ENCODE results near the gene MORC2. TPM values are rescaled to one million over a fixed set of nuclear protein-coding genes. Genes with fewer than 3 reads are reported as not detected.
A peak's percentile ranks its signal among the peaks of the same experiment; 100 is the strongest.

Gene MORC2
- total RNA-seq = 47.4 and 49.0 TPM in 2 replicates

DNA sequence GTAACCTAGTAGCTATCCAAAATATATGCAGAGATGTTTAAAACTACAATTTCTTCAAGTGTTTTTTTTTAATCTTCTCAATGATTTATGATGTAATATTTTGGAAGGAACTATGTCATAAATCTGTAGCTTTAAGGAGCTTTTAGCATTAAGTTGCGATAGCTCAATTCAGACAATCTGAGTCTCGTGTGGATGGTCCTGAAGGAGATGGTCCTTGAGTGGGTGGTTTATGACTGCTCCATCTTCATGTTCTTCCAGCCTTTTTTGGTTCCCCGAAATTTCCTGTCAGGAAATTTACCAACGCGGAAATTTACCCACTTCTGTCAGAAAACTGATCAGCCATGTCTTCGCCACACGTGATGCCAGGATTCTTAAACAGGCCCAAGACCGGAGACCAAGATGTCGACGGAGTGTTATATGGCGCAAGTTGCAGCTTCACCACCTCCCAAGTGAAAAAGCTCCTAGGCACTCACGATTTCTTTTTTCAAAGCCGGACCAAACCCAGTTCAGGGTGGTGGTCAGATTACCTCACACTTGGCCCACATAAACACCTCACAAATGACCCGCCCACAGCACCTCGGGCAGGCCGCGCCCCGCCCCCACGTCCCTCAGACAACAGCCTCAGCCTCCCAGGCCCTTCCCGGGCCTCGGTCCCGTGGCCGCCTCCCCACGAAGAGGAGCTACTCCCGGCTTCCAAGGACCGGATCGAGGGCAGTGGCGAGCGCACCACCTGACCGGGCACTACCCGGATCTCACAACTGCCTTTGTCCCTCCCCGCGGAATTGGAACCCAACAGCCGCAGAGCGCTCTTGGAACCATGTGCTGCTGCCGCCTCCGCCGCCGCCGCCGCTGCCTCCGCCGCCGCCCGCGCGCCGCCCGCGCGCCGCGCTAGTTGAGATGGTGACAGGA is at the start of gene MORC2:
TSS of gene MORC2 (minus strand) at position 760 of the 909 bp plus-strand sequence. CDS start 885 bp downstream, outside the sequence.
- H3K36me3 Mint-ChIP-seq (ENCODE audit: low read depth) = peaks cover 69% of the 10 kb centered on the region
- H3K4me3 Mint-ChIP-seq = peak within 1 kb of the TSS; percentile 91
- peak within 1 kb of the TSS; percentile 96 for H3K27ac Mint-ChIP-seq
- no peaks in the 10 kb centered on the region for H3K27me3 Mint-ChIP-seq (ENCODE audit: insufficient read depth)
- peaks cover 26% of the 10 kb centered on the region for H3K9me3 Mint-ChIP-seq
- peaks cover 66% of the 10 kb centered on the region for H3K4me1 Mint-ChIP-seq (ENCODE audit: low read depth)
- intact Hi-C loops (cut with micrococcal nuclease) = loop anchor here (10.0 kb wide), 2 partner anchors 247 to 427 kb away; partner anchors contain the start of genes DRG1 and LIMK2
- no peak for DNase-seq (ENCODE audit: low spot score)

DNA sequence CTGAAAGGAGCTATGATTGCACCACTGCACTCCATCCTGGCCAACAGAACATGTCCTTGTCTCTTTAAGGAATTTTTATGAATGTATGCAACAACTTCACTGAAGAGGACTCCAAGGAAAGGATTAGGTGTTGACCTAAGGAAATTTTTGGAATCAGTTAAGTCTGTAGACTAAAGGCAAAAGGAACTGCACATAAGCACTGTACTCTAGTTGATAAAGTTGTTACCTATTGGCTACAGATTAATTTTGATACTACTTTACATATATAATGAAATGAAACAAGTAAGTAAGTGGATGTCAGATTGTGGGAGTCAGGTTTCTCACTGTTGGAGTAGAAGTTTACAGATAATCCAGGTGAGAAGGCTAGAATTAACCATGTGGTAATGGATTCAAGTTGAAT is 37.0 kb upstream of the MORC2 start:
- no peak overlapping the region for H3K4me3 Mint-ChIP-seq
- intact Hi-C loops (cut with micrococcal nuclease) = no loop called here
- H3K27me3 Mint-ChIP-seq (ENCODE audit: insufficient read depth) = peaks cover 3% of the 10 kb centered on the region
- no peaks in the 10 kb centered on the region for H3K36me3 Mint-ChIP-seq (ENCODE audit: low read depth)
- H3K27ac Mint-ChIP-seq = no peak overlapping the region
- no peak for DNase-seq (ENCODE audit: low spot score)
- H3K4me1 Mint-ChIP-seq (ENCODE audit: low read depth) = no peaks in the 10 kb centered on the region
- H3K9me3 Mint-ChIP-seq = peaks cover 10% of the 10 kb centered on the region

DNA sequence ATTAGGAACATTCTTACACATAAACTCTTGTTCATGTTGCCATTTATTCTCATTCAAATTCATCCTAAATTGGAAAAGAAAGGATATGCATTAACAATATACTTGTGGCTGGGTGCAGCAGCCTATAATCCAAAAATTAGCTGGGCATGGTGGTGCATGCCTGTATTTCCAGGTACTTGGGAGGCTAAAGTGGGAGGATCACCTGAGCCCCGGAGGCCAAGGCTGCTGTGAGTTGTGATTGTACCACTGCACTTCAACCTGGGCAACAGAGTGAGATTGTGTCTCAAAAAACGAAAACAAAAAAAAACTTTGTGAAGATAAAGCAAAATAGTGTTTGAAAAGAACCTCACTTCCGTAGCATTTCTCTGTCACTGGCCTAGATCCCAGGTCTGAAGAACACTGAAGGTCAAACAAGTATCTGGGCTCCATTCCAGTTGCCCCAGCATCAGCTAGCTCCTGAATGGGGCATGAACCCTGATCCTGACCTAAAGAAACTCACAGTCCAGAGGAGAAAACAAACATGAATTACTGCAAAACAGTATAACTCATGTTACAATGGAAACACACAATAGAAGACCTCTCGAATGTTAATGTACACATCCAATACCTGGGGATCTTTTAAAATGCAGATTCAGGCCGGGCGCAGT is 32.7 kb upstream of the MORC2 start:
- peaks cover 3% of the 10 kb centered on the region for H3K27me3 Mint-ChIP-seq (ENCODE audit: insufficient read depth)
- H3K4me3 Mint-ChIP-seq = no peak overlapping the region
- peaks cover 10% of the 10 kb centered on the region for H3K9me3 Mint-ChIP-seq
- no peaks in the 10 kb centered on the region for H3K4me1 Mint-ChIP-seq (ENCODE audit: low read depth)
- no peaks in the 10 kb centered on the region for H3K36me3 Mint-ChIP-seq (ENCODE audit: low read depth)
- H3K27ac Mint-ChIP-seq = no peak overlapping the region
- intact Hi-C loops (cut with micrococcal nuclease) = no loop called here
- no peak for DNase-seq (ENCODE audit: low spot score)

GRCh38 chr22:30998329-30998728 is 29.8 kb upstream of the MORC2 start:
- Mint-ChIP-seq H3K27me3 (ENCODE audit: insufficient read depth) (peaks cover 7% of the 10 kb centered on the region), H3K4me1 (ENCODE audit: low read depth) (no peaks in the 10 kb centered on the region), H3K4me3 (no peak overlapping the region), H3K9me3 (no peaks in the 10 kb centered on the region), H3K27ac (no peak overlapping the region), H3K36me3 (ENCODE audit: low read depth) (no peaks in the 10 kb centered on the region)
- intact Hi-C loops (cut with micrococcal nuclease) = no loop called here
- no peak for DNase-seq (ENCODE audit: low spot score)

- Mint-ChIP-seq H3K36me3 (ENCODE audit: low read depth) (no peaks in the 10 kb centered on the region), H3K27me3 (ENCODE audit: insufficient read depth) (peaks cover 9% of the 10 kb centered on the region), H3K4me1 (ENCODE audit: low read depth) (no peaks in the 10 kb centered on the region), H3K4me3 (no peak overlapping the region), H3K27ac (no peak overlapping the region), H3K9me3 (peaks cover 4% of the 10 kb centered on the region)
- no peak for DNase-seq (ENCODE audit: low spot score)
- intact Hi-C loops (cut with micrococcal nuclease) = no loop called here
Observed at GRCh38 chr22:30996462-30996861, 27.9 kb upstream of the MORC2 start.

GRCh38 chr22:30994960-30995359 is 26.4 kb upstream of the MORC2 start:
- no peak overlapping the region for H3K4me3 Mint-ChIP-seq
- no peak overlapping the region for H3K27ac Mint-ChIP-seq
- no peaks in the 10 kb centered on the region for H3K4me1 Mint-ChIP-seq (ENCODE audit: low read depth)
- intact Hi-C loops (cut with micrococcal nuclease) = no loop called here
- peaks cover 9% of the 10 kb centered on the region for H3K27me3 Mint-ChIP-seq (ENCODE audit: insufficient read depth)
- no peaks in the 10 kb centered on the region for H3K36me3 Mint-ChIP-seq (ENCODE audit: low read depth)
- DNase-seq (ENCODE audit: low spot score) = no peak
- peaks cover 8% of the 10 kb centered on the region for H3K9me3 Mint-ChIP-seq

DNA sequence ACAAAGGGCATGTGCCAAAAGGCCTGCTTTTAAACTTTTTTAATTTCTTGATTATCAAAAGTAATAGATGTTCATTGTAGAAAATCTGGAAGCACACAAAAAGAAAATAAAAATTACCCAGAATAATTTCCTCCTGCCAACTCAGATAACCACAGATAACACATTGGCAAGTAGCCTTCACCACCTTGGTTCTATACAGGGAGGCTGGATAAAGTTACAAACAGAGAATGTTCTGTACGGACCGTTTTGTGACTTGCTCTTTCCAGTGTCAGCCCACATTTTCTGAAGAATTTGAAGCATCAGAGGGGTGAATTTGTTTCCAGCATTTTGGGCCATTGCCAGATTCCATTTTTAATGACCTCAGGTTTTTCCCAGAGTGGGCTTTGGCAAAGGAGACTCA is 24.0 kb upstream of the MORC2 start:
- Mint-ChIP-seq H3K4me1 (ENCODE audit: low read depth) (no peaks in the 10 kb centered on the region), H3K36me3 (ENCODE audit: low read depth) (no peaks in the 10 kb centered on the region), H3K27ac (no peak overlapping the region), H3K4me3 (no peak overlapping the region), H3K9me3 (peaks cover 13% of the 10 kb centered on the region), H3K27me3 (ENCODE audit: insufficient read depth) (peaks cover 9% of the 10 kb centered on the region)
- DNase-seq (ENCODE audit: low spot score) = no peak
- intact Hi-C loops (cut with micrococcal nuclease) = no loop called here

DNA sequence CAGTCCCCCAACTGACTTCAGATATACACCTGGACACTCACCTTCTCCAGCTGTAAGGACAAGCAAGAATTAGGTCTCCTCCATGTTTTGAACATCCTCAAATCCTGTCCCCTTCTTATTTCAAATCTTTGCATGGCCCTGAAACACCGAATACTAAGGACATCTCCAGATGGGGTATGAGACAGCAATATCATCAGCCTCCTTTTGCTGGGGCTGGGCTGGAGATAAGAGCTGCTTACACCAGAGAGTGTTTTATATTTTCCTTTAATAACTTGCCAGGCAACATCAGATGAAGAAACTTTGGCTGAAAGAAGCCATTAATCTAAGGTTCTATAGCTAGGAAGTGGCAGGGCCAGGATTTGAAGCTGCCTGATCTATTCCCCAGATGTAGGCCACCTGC is 22.1 kb upstream of the MORC2 start:
- Mint-ChIP-seq H3K4me1 (ENCODE audit: low read depth) (no peaks in the 10 kb centered on the region), H3K27me3 (ENCODE audit: insufficient read depth) (peaks cover 9% of the 10 kb centered on the region), H3K27ac (no peak overlapping the region), H3K36me3 (ENCODE audit: low read depth) (no peaks in the 10 kb centered on the region), H3K4me3 (no peak overlapping the region), H3K9me3 (peaks cover 13% of the 10 kb centered on the region)
- intact Hi-C loops (cut with micrococcal nuclease) = no loop called here
- no peak for DNase-seq (ENCODE audit: low spot score)

GRCh38 chr22:30989474-30989873 is 20.9 kb upstream of the MORC2 start:
- intact Hi-C loops (cut with micrococcal nuclease) = no loop called here
- Mint-ChIP-seq H3K4me1 (ENCODE audit: low read depth) (no peaks in the 10 kb centered on the region), H3K4me3 (no peak overlapping the region), H3K27me3 (ENCODE audit: insufficient read depth) (peaks cover 5% of the 10 kb centered on the region), H3K9me3 (peaks cover 14% of the 10 kb centered on the region), H3K27ac (no peak overlapping the region), H3K36me3 (ENCODE audit: low read depth) (no peaks in the 10 kb centered on the region)
- no peak for DNase-seq (ENCODE audit: low spot score)

DNA sequence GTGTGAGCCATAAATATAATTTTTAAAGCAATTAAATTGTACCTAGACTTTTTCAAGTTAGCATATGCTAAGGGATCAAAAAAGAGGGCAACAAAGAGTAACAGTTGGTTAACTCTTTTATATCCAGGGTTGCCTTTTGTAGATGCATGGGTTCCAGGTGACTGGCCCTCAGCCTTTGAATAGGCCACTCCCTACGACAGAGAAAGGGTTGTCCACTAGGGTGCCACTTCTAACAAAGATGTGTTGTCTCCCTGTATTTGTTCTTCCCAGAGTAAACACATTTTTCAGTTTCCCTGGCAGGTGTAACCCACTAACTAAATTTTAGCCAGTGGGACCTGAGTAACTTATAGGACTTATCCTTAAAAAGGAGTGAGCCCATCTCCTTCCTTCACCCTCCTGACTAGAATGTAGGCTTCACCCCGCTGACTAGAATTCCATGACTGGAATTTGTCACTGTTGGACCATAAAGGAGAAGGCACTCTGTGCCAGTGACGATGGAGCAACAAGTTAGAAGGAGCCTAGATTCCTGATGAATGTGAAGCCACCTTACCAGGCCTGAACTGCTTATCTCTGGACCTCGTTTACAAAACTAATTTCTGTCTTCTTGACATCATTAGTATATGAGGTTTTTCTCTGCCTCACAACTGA is 17.1 kb upstream of the MORC2 start:
- no peaks in the 10 kb centered on the region for H3K4me1 Mint-ChIP-seq (ENCODE audit: low read depth)
- no peak overlapping the region for H3K27ac Mint-ChIP-seq
- H3K27me3 Mint-ChIP-seq (ENCODE audit: insufficient read depth) = no peaks in the 10 kb centered on the region
- H3K4me3 Mint-ChIP-seq = no peak overlapping the region
- intact Hi-C loops (cut with micrococcal nuclease) = no loop called here
- no peak for DNase-seq (ENCODE audit: low spot score)
- H3K9me3 Mint-ChIP-seq = peaks cover 12% of the 10 kb centered on the region
- H3K36me3 Mint-ChIP-seq (ENCODE audit: low read depth) = no peaks in the 10 kb centered on the region

DNA sequence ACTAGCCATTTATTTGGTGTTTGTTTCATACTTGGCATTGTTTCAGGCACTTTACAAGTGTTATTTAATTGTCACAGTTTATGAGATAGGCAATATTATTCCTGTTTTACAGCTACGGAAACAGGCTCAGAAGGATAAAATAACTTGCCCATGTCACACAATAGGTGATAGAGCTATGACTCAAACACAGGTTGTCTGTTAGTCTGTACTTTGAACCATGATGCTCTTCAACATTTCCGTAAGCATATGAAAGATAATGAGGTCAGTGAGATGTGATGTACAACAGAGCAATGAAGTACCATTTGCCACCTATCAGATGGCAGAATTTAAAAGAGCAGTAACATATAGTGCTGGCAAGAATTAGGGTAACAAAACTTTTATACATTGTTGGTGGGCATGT is 15.7 kb upstream of the MORC2 start:
- no peak overlapping the region for H3K4me3 Mint-ChIP-seq
- H3K36me3 Mint-ChIP-seq (ENCODE audit: low read depth) = peaks cover 4% of the 10 kb centered on the region
- peaks cover 14% of the 10 kb centered on the region for H3K9me3 Mint-ChIP-seq
- no peaks in the 10 kb centered on the region for H3K27me3 Mint-ChIP-seq (ENCODE audit: insufficient read depth)
- intact Hi-C loops (cut with micrococcal nuclease) = no loop called here
- no peak for DNase-seq (ENCODE audit: low spot score)
- H3K4me1 Mint-ChIP-seq (ENCODE audit: low read depth) = peaks cover 5% of the 10 kb centered on the region
- no peak overlapping the region for H3K27ac Mint-ChIP-seq

DNA sequence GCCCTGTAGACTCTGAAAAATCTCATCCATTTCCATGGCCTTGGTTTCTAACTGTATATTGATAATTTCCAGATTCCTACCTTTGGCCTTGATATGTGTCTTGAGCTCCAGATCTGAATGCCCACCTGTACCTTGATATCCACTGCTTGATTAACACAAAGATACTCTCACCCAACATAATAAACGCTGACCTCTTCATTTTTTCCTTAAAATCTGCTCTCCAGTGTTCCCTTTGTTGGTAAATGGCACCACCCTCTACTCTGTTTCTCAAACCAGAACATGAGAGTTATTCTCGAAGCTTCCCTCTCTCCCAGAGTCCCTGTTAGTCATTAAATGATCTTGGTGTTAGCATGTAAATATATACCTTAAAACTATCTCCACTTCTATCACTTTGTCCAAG is 13.9 kb upstream of the MORC2 start:
- no peak overlapping the region for H3K4me3 Mint-ChIP-seq
- peaks cover 15% of the 10 kb centered on the region for H3K36me3 Mint-ChIP-seq (ENCODE audit: low read depth)
- peaks cover 30% of the 10 kb centered on the region for H3K9me3 Mint-ChIP-seq
- no peak overlapping the region for H3K27ac Mint-ChIP-seq
- intact Hi-C loops (cut with micrococcal nuclease) = no loop called here
- H3K27me3 Mint-ChIP-seq (ENCODE audit: insufficient read depth) = no peaks in the 10 kb centered on the region
- no peak for DNase-seq (ENCODE audit: low spot score)
- peaks cover 13% of the 10 kb centered on the region for H3K4me1 Mint-ChIP-seq (ENCODE audit: low read depth)

GRCh38 chr22:30979932-30980331 is 11.4 kb upstream of the MORC2 start:
- peaks cover 53% of the 10 kb centered on the region for H3K9me3 Mint-ChIP-seq
- no peaks in the 10 kb centered on the region for H3K27me3 Mint-ChIP-seq (ENCODE audit: insufficient read depth)
- H3K27ac Mint-ChIP-seq = no peak overlapping the region
- peaks cover 13% of the 10 kb centered on the region for H3K4me1 Mint-ChIP-seq (ENCODE audit: low read depth)
- no peak overlapping the region for H3K4me3 Mint-ChIP-seq
- intact Hi-C loops (cut with micrococcal nuclease) = no loop called here
- peaks cover 39% of the 10 kb centered on the region for H3K36me3 Mint-ChIP-seq (ENCODE audit: low read depth)
- DNase-seq (ENCODE audit: low spot score) = no peak

Measured in activated T-helper 1 cell treated with anti-CD3 and anti-CD28 coated beads, Interleukin-12 subunit alpha, Interleukin-12 subunit beta, Interleukin-2, Interleukin-4 antibody, amounts not matched to agents 30 ng/mL and 10 ng/mL and 1 ng/mL, durations not matched to agents 14 hours and 24 hours and 36 hours (primary cell).